Neural progenitor cell (in vitro differentiated cells): Measurements from ENCODE around the gene PSME2. TPM values are rescaled to one million over a fixed set of nuclear protein-coding genes. Genes with fewer than 3 reads are reported as not detected.

ENCODE experiments used
- DNase-seq: peaks from one replicate; pipeline ENCODE4 v3.0.0-alpha.2; 2016; ENCODE audit warnings: low spot score
- H2AFZ ChIP-seq: fragments of 200-600 bp; sonication (generic); replicated peaks from 2 replicates; pipeline ENCODE4 v1.6.1; 2016; ENCODE audit warnings: antibody characterized with exemption
- H3F3A ChIP-seq: fragments of 200-600 bp; sonication (generic); 2 replicates; pipeline ENCODE4 v1.6.1; 2016; ENCODE audit warnings: antibody characterized with exemption, low read depth
- H3K27ac ChIP-seq: fragments of 200-600 bp; sonication (generic); 2 replicates; pipeline ENCODE4 v1.5.1; 2016; ENCODE audit warnings: mild to moderate bottlenecking
- H3K27me3 ChIP-seq: fragments of 200-600 bp; sonication (generic); 2 replicates; pipeline ENCODE4 v1.6.1; 2016; ENCODE audit warnings: mild to moderate bottlenecking, moderate library complexity
- H3K36me3 ChIP-seq: fragments of 200-600 bp; sonication (generic); 2 replicates; pipeline ENCODE4 v1.5.1; 2016
- H3K4me1 ChIP-seq: fragments of 200-600 bp; sonication (generic); 2 replicates; pipeline ENCODE4 v1.6.1; 2016; ENCODE audit warnings: mixed run types
- H3K4me2 ChIP-seq: fragments of 200-600 bp; sonication (generic); 2 replicates; pipeline ENCODE4 v1.6.1; 2016
- H3K4me3 ChIP-seq: fragments of 200-600 bp; sonication (generic); 2 replicates; pipeline ENCODE4 v1.5.1; 2016
- H3K79me2 ChIP-seq: fragments of 200-600 bp; sonication (generic); 2 replicates; pipeline ENCODE4 v1.6.1; 2016; ENCODE audit warnings: low read depth
- H3K9ac ChIP-seq: fragments of 200-600 bp; sonication (generic); 2 replicates; pipeline ENCODE4 v1.6.1; 2016
- H3K9me3 ChIP-seq: fragments of 200-600 bp; sonication (generic); 2 replicates; pipeline ENCODE4 v1.5.1; 2016; ENCODE audit warnings: low read depth
- H4K20me1 ChIP-seq: fragments of 200-600 bp; sonication (generic); 2 replicates; pipeline ENCODE4 v1.6.1; 2016; ENCODE audit warnings: low read depth
- H3K27ac Mint-ChIP-seq: 3 replicates; pipeline ENCODE4 v1.8.0; 2021; ENCODE audit warnings: mixed read lengths
- H3K27me3 Mint-ChIP-seq: 2 replicates; pipeline ENCODE4 v1.8.0; 2022; ENCODE audit warnings: low read depth, mild to moderate bottlenecking, inconsistent platforms, moderate library complexity, mixed read lengths; ENCODE audit not compliant: insufficient read depth
- H3K36me3 Mint-ChIP-seq: 3 replicates; pipeline ENCODE4 v1.8.0; 2021; ENCODE audit warnings: mixed read lengths
- H3K4me1 Mint-ChIP-seq: 3 replicates; pipeline ENCODE4 v1.8.0; 2021; ENCODE audit warnings: mixed read lengths
- H3K4me3 Mint-ChIP-seq: 3 replicates; pipeline ENCODE4 v1.8.0; 2021; ENCODE audit warnings: mild to moderate bottlenecking, moderate library complexity, mixed read lengths
- H3K9me3 Mint-ChIP-seq: 3 replicates; pipeline ENCODE4 v1.8.0; 2020; ENCODE audit warnings: mixed read lengths
- CTCF ChIP-seq: fragments of 200-600 bp; sonication (generic); IDR thresholded peaks from 2 replicates; pipeline ENCODE4 v1.5.1; 2017; ENCODE audit warnings: antibody characterized with exemption, mild to moderate bottlenecking
- EZH2 ChIP-seq: fragments of 200-600 bp; sonication (generic); IDR thresholded peaks from 2 replicates; pipeline ENCODE4 v1.6.1; 2017; ENCODE audit warnings: antibody characterized with exemption, mild to moderate bottlenecking, moderate library complexity
- EZH2phosphoT487 ChIP-seq: fragments of 200-600 bp; sonication (generic); IDR thresholded peaks from 2 replicates; pipeline ENCODE4 v1.6.1; 2017; ENCODE audit warnings: antibody characterized with exemption
- total RNA-seq: library from RNA; depleted of rRNA; stranded (reverse); fragments of >200 nt; gene quantifications from 2 replicates; pipeline ENCODE4 v1.2.3, GENCODE V29; 2015; ENCODE audit warnings: low replicate concordance

PSME2 gene
- total RNA-seq, 1 donor from 2014 or later: 43.5 TPM

GRCh38 chr14:24149302-24149969, 3.0 kb upstream of the PSME2 start:
- Histone ChIP-seq H3K36me3 (peaks cover under 1% of the 10 kb centered on the region), H2AFZ (no peak overlapping the region), H3K4me1 (peaks cover 10% of the 10 kb centered on the region), H3K4me2 (no peak overlapping the region), H4K20me1 (peaks cover 15% of the 10 kb centered on the region), H3K9ac (no peak overlapping the region), H3K79me2 (peaks cover 33% of the 10 kb centered on the region), H3K4me3 (no peak overlapping the region), H3K27me3 (no peaks in the 10 kb centered on the region), H3K27ac (no peak overlapping the region), H3F3A (peaks cover 4% of the 10 kb centered on the region), H3K9me3 (no peaks in the 10 kb centered on the region)
- H3K27me3 Mint-ChIP-seq: no peaks in the 10 kb centered on the region
- H3K9me3 Mint-ChIP-seq: no peaks in the 10 kb centered on the region
- TF ChIP-seq CTCF (no peak), EZH2 (no peak), EZH2phosphoT487 (no peak)
- no peak overlapping the region for H3K27ac Mint-ChIP-seq
- DNase-seq: no peak
- H3K36me3 Mint-ChIP-seq: peaks cover 8% of the 10 kb centered on the region
- peak overlapping the region; percentile 99 for H3K4me3 Mint-ChIP-seq
- peaks cover 19% of the 10 kb centered on the region for H3K4me1 Mint-ChIP-seq

- Histone ChIP-seq H3K9me3 (no peaks in the 10 kb centered on the region), H3K27ac (no peak overlapping the region), H3K9ac (peak overlapping the region; percentile 88), H3K4me2 (peak overlapping the region; percentile 100), H2AFZ (peak overlapping the region; percentile 81), H3K4me1 (peaks cover 10% of the 10 kb centered on the region), H3K36me3 (no peaks in the 10 kb centered on the region), H4K20me1 (peaks cover 15% of the 10 kb centered on the region), H3K4me3 (peak overlapping the region; percentile 90), H3K79me2 (peaks cover 33% of the 10 kb centered on the region), H3F3A (peaks cover 4% of the 10 kb centered on the region), H3K27me3 (no peaks in the 10 kb centered on the region)
- DNase-seq: no peak
- TF ChIP-seq EZH2 (no peak), EZH2phosphoT487 (no peak), CTCF (no peak)
- Mint-ChIP-seq H3K27ac (peak overlapping the region; percentile 50), H3K27me3 (no peaks in the 10 kb centered on the region), H3K4me3 (peak overlapping the region; percentile 99), H3K36me3 (peaks cover 10% of the 10 kb centered on the region), H3K4me1 (peaks cover 19% of the 10 kb centered on the region), H3K9me3 (no peaks in the 10 kb centered on the region)
Measured at GRCh38 chr14:24147761-24148428, 1.5 kb upstream of the PSME2 start.

- Mint-ChIP-seq H3K36me3 (peaks cover 10% of the 10 kb centered on the region), H3K4me3 (peak within 1 kb of the TSS; percentile 99), H3K27ac (peak within 1 kb of the TSS; percentile 91), H3K9me3 (no peaks in the 10 kb centered on the region), H3K4me1 (peaks cover 23% of the 10 kb centered on the region), H3K27me3 (no peaks in the 10 kb centered on the region)
- H3K4me2 ChIP-seq: peak within 1 kb of the TSS; percentile 100
- H3K27me3 ChIP-seq: no peaks in the 10 kb centered on the region
- peak; percentile 99 for DNase-seq
- H3K36me3 ChIP-seq: no peaks in the 10 kb centered on the region
- H2AFZ ChIP-seq: peak within 1 kb of the TSS; percentile 81
- peak within 1 kb of the TSS; percentile 61 for H3K27ac ChIP-seq
- H3K9me3 ChIP-seq: no peaks in the 10 kb centered on the region
- peaks cover 10% of the 10 kb centered on the region for H3K4me1 ChIP-seq
- peak within 1 kb of the TSS; percentile 88 for H3K9ac ChIP-seq
- TF ChIP-seq EZH2 (no peak), EZH2phosphoT487 (no peak), CTCF (no peak)
- peak within 1 kb of the TSS; percentile 90 for H3K4me3 ChIP-seq
- H3K79me2 ChIP-seq: peaks cover 33% of the 10 kb centered on the region
- H3F3A ChIP-seq: peaks cover 11% of the 10 kb centered on the region
- H4K20me1 ChIP-seq: peaks cover 15% of the 10 kb centered on the region
Measured at GRCh38 chr14:24146978-24147760, 759 bp upstream of the PSME2 start, which contains the start of gene RNF31. TSS of gene RNF31 (plus strand) at chr14:24147498. CDS start at chr14:24147699, 201 bp downstream.
